C4-2B (cell line): Measurements from ENCODE around the gene AMFR.

ENCODE experiments used
- H3K27ac ChIP-seq: fragments of 450-650 bp; 2 replicates; pipeline ENCODE4 v1.5.1; 2017
- ZFX ChIP-seq: fragments of 450-650 bp; IDR thresholded peaks from 2 replicates; pipeline ENCODE4 v1.6.1; 2017
- TF ChIP-seq, protein P1 (sequence below): fragments of 450-650 bp; conservative IDR thresholded peaks from 2 replicates; pipeline ENCODE4 v1.5.1; 2017; ENCODE audit warnings: mild to moderate bottlenecking

The AMFR gene

GRCh38 chr16:56419740-56420548, 5.4 kb downstream of the AMFR start:
- no peak overlapping the region for H3K27ac ChIP-seq
- TF ChIP-seq ZFX: no peak
- TF ChIP-seq, protein P1, sequence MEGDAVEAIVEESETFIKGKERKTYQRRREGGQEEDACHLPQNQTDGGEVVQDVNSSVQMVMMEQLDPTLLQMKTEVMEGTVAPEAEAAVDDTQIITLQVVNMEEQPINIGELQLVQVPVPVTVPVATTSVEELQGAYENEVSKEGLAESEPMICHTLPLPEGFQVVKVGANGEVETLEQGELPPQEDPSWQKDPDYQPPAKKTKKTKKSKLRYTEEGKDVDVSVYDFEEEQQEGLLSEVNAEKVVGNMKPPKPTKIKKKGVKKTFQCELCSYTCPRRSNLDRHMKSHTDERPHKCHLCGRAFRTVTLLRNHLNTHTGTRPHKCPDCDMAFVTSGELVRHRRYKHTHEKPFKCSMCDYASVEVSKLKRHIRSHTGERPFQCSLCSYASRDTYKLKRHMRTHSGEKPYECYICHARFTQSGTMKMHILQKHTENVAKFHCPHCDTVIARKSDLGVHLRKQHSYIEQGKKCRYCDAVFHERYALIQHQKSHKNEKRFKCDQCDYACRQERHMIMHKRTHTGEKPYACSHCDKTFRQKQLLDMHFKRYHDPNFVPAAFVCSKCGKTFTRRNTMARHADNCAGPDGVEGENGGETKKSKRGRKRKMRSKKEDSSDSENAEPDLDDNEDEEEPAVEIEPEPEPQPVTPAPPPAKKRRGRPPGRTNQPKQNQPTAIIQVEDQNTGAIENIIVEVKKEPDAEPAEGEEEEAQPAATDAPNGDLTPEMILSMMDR: 0 out of 2 replicates have a peak, but pooled peaks have one; percentile 2

GRCh38 chr16:56417138-56417537, 8.2 kb downstream of the AMFR start:
- no peak for TF ChIP-seq ZFX
- TF ChIP-seq, protein P1: no peak
- no peak overlapping the region for H3K27ac ChIP-seq

GRCh38 chr16:56415875-56416274, 9.5 kb downstream of the AMFR start:
- TF ChIP-seq, protein P1: no peak
- TF ChIP-seq ZFX: no peak
- no peak overlapping the region for H3K27ac ChIP-seq

DNA sequence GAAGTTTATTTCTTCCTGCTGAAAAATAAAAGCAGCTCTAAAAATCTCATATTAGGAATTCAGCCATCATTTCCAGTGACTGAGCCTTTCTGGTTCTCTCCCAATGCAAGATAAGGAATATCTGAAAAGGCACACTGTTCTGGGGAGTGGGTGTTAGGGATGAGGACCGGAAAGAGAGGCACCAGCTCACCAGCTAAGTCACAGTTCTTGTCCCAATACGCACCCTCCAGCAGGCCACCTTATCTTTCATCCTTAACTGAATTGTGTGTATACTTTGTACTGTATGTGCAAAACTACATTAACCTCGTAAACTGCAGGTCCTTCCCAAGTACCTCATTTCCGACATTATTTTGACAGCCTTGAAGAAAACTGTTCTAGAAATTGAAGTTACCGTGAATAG, 11.0 kb downstream of the AMFR start:
- TF ChIP-seq, protein P1: no peak
- TF ChIP-seq ZFX: no peak

GRCh38 chr16:56413381-56413780, 12.0 kb downstream of the AMFR start:
- no peak overlapping the region for H3K27ac ChIP-seq
- TF ChIP-seq, protein P1: no peak
- TF ChIP-seq ZFX: no peak

More for the DNA sequence above, 11.0 kb downstream of the AMFR start:
- H3K27ac ChIP-seq: no peak overlapping the region

DNA sequence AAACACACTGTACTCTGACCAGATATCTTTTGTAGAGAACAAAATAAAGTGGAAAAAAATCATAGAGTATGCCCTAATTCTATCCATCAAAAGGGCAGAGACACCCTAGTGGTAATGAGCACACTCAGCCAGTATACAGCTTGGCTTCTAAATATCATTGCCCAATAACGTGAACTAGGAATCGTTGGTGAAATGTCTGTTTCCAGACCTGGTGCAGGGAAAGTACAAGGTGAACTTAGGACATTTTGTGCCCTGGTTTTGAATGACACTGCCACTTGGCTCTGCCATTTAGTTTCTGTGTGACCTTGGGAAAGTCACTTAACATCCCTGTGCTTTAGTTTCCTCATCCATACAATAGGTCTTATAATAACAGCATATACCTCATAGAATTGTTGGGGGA, 13.7 kb downstream of the AMFR start:
- TF ChIP-seq, protein P1: no peak
- TF ChIP-seq ZFX: no peak
- H3K27ac ChIP-seq: no peak overlapping the region

DNA sequence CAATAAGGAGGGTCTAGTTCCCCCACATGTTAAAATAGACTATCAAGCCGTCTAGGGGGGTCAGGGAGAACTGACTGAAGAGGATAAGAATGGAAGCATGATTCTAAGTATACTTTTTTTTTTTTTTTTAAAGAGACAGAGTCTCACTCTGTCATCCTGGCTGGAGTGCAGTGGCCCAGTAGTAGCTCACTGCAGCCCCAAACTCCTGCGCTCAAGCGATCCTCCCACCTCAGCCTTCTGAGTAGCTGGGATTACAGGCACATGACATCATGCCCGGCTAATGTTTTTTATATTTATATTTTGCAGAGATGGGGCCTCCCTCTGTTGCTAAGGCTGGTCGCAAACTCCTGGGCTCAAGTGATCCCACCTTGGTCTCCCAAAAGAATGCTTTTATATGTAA, 14.2 kb downstream of the AMFR start:
- no peak for TF ChIP-seq ZFX
- no peak overlapping the region for H3K27ac ChIP-seq

- peak overlapping the region; percentile 35; the same call in 1 of the 2 replicates for H3K27ac ChIP-seq
- TF ChIP-seq ZFX: no peak
- TF ChIP-seq, protein P1: no peak
Measured at GRCh38 chr16:56409195-56409594, 16.1 kb downstream of the AMFR start.
